DMS 273 (cell line): ENCODE results near the gene ZCCHC24.

Source experiments
- DNase-seq: peaks from one replicate; lab custom pipeline; 2025; ENCODE audit not compliant: unreplicated experiment; lab: John Stamatoyannopoulos, UW

ZCCHC24 gene

GRCh38 chr10:79472951-79473350 is 27.5 kb upstream of the ZCCHC24 start:
- DNase-seq: no peak

GRCh38 chr10:79472449-79472848 is 27.0 kb upstream of the ZCCHC24 start:
- no peak for DNase-seq

GRCh38 chr10:79471776-79472175 is 26.4 kb upstream of the ZCCHC24 start:
- DNase-seq: no peak

- DNase-seq: no peak
Measured at GRCh38 chr10:79470096-79470495, 24.7 kb upstream of the ZCCHC24 start.

GRCh38 chr10:79468841-79469585 is 23.6 kb upstream of the ZCCHC24 start:
- DNase-seq: no peak

- DNase-seq: no peak
Measured at GRCh38 chr10:79468015-79468560, 22.7 kb upstream of the ZCCHC24 start.

- DNase-seq: no peak
Measured at GRCh38 chr10:79465341-79465740, 19.9 kb upstream of the ZCCHC24 start.

GRCh38 chr10:79463578-79464496 is 18.4 kb upstream of the ZCCHC24 start:
- DNase-seq: no peak

- no peak for DNase-seq
Measured at GRCh38 chr10:79460687-79461086, 15.3 kb upstream of the ZCCHC24 start.

GRCh38 chr10:79459243-79459642 is 13.8 kb upstream of the ZCCHC24 start:
- DNase-seq: no peak

GRCh38 chr10:79458483-79458882 is 13.1 kb upstream of the ZCCHC24 start:
- no peak for DNase-seq

- no peak for DNase-seq
Measured at GRCh38 chr10:79457256-79457785, 11.9 kb upstream of the ZCCHC24 start.

GRCh38 chr10:79454259-79454658 is 8.8 kb upstream of the ZCCHC24 start:
- no peak for DNase-seq

- DNase-seq: no peak
Measured at GRCh38 chr10:79453392-79453791, 8.0 kb upstream of the ZCCHC24 start.

- DNase-seq: no peak
Measured at GRCh38 chr10:79452174-79452611, 6.8 kb upstream of the ZCCHC24 start.

GRCh38 chr10:79451046-79451699 is 5.7 kb upstream of the ZCCHC24 start:
- DNase-seq: no peak

- peak; percentile 57 for DNase-seq
Measured at GRCh38 chr10:79449181-79450146, 4.0 kb upstream of the ZCCHC24 start.

- DNase-seq: no peak
Measured at GRCh38 chr10:79448732-79449049, 3.3 kb upstream of the ZCCHC24 start.

- no peak for DNase-seq
Measured at GRCh38 chr10:79447911-79448731, 2.7 kb upstream of the ZCCHC24 start.
